ENCODE data around the gene RHBDF1. TPM values are rescaled to one million over a fixed set of nuclear protein-coding genes. Genes with fewer than 3 reads are reported as not detected.

RHBDF1 gene
- total and polyA plus RNA-seq, 9 of the 15 experiments (the other 6 are each of a cell fraction or from before 2014, with no cell fraction given) = 1.0 to 8.2 (median 4.2) TPM

- TF ChIP-seq, protein P1, sequence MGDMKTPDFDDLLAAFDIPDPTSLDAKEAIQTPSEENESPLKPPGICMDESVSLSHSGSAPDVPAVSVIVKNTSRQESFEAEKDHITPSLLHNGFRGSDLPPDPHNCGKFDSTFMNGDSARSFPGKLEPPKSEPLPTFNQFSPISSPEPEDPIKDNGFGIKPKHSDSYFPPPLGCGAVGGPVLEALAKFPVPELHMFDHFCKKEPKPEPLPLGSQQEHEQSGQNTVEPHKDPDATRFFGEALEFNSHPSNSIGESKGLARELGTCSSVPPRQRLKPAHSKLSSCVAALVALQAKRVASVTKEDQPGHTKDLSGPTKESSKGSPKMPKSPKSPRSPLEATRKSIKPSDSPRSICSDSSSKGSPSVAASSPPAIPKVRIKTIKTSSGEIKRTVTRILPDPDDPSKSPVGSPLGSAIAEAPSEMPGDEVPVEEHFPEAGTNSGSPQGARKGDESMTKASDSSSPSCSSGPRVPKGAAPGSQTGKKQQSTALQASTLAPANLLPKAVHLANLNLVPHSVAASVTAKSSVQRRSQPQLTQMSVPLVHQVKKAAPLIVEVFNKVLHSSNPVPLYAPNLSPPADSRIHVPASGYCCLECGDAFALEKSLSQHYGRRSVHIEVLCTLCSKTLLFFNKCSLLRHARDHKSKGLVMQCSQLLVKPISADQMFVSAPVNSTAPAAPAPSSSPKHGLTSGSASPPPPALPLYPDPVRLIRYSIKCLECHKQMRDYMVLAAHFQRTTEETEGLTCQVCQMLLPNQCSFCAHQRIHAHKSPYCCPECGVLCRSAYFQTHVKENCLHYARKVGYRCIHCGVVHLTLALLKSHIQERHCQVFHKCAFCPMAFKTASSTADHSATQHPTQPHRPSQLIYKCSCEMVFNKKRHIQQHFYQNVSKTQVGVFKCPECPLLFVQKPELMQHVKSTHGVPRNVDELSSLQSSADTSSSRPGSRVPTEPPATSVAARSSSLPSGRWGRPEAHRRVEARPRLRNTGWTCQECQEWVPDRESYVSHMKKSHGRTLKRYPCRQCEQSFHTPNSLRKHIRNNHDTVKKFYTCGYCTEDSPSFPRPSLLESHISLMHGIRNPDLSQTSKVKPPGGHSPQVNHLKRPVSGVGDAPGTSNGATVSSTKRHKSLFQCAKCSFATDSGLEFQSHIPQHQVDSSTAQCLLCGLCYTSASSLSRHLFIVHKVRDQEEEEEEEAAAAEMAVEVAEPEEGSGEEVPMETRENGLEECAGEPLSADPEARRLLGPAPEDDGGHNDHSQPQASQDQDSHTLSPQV (IDR thresholded peaks at IDR 0.05) = peak; percentile 21; the same call in 1 of the 2 replicates
- peak; percentile 66 for TF ChIP-seq GABPA (tag; conservative IDR thresholded peaks at IDR 0.05; ENCODE audit: low read depth)
- no peak for TF ChIP-seq TEAD4 (IDR thresholded peaks at IDR 0.05; ENCODE audit: low read length)
- no peak for TF ChIP-seq TEAD4 (CRISPR knock-in tag; IDR thresholded peaks at IDR 0.05; ENCODE audit: borderline replicate concordance)
- peak; percentile 71; the same call in 1 of the 2 replicates for TF ChIP-seq CXXC5 (CRISPR knock-in tag; IDR thresholded peaks at IDR 0.05)
- no peak for TF ChIP-seq NR4A1 (CRISPR knock-in tag; IDR thresholded peaks at IDR 0.05)
- TF ChIP-seq NR4A1 (tag; IDR thresholded peaks at IDR 0.05) = no peak
- no peak for TF ChIP-seq GMEB1 (CRISPR knock-in tag; IDR thresholded peaks at IDR 0.05)
- no peak for TF ChIP-seq DNMT1 (IDR thresholded peaks at IDR 0.05)
- TF ChIP-seq, protein P2, sequence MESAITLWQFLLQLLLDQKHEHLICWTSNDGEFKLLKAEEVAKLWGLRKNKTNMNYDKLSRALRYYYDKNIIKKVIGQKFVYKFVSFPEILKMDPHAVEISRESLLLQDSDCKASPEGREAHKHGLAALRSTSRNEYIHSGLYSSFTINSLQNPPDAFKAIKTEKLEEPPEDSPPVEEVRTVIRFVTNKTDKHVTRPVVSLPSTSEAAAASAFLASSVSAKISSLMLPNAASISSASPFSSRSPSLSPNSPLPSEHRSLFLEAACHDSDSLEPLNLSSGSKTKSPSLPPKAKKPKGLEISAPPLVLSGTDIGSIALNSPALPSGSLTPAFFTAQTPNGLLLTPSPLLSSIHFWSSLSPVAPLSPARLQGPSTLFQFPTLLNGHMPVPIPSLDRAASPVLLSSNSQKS (CRISPR knock-in tag; IDR thresholded peaks at IDR 0.05) = no peak
- TF ChIP-seq L3MBTL2 (IDR thresholded peaks at IDR 0.05) = peak; percentile 71
- TF ChIP-seq, protein P3, sequence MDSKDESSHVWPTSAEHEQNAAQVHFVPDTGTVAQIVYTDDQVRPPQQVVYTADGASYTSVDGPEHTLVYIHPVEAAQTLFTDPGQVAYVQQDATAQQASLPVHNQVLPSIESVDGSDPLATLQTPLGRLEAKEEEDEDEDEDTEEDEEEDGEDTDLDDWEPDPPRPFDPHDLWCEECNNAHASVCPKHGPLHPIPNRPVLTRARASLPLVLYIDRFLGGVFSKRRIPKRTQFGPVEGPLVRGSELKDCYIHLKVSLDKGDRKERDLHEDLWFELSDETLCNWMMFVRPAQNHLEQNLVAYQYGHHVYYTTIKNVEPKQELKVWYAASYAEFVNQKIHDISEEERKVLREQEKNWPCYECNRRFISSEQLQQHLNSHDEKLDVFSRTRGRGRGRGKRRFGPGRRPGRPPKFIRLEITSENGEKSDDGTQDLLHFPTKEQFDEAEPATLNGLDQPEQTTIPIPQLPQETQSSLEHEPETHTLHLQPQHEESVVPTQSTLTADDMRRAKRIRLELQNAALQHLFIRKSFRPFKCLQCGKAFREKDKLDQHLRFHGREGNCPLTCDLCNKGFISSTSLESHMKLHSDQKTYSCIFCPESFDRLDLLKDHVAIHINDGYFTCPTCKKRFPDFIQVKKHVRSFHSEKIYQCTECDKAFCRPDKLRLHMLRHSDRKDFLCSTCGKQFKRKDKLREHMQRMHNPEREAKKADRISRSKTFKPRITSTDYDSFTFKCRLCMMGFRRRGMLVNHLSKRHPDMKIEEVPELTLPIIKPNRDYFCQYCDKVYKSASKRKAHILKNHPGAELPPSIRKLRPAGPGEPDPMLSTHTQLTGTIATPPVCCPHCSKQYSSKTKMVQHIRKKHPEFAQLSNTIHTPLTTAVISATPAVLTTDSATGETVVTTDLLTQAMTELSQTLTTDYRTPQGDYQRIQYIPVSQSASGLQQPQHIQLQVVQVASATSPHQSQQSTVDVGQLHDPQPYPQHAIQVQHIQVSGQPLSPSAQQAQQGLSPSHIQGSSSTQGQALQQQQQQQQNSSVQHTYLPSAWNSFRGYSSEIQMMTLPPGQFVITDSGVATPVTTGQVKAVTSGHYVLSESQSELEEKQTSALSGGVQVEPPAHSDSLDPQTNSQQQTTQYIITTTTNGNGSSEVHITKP (IDR thresholded peaks at IDR 0.05; ENCODE audit: partially characterized antibody) = no peak
- TF ChIP-seq, protein P4, sequence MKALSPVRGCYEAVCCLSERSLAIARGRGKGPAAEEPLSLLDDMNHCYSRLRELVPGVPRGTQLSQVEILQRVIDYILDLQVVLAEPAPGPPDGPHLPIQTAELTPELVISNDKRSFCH (CRISPR knock-in tag; IDR thresholded peaks at IDR 0.05) = no peak
- TF ChIP-seq, protein P4 (tag; IDR thresholded peaks at IDR 0.05) = no peak
- no peak for TF ChIP-seq KLF13 (tag; IDR thresholded peaks at IDR 0.05; ENCODE audit: borderline replicate concordance, low read depth)
- no peak for TF ChIP-seq SREBF2 (CRISPR knock-in tag; IDR thresholded peaks at IDR 0.05)
- no peak for TF ChIP-seq ZKSCAN3 (CRISPR knock-in tag; IDR thresholded peaks at IDR 0.05)
- no peak for TF ChIP-seq TRIM28 (IDR thresholded peaks at IDR 0.05)
Observed at GRCh38 chr16:77807-78443, 5.5 kb upstream of the RHBDF1 start, which contains the start of gene MPG (continued).
